IPS-18a (cell line): ENCODE measurements around the gene INSR.
"Not testable (repeated sequence)": the region's sequence is repeated elsewhere in the genome, so short reads cannot be mapped to it uniquely, and the experiment has no call there.

Source experiments
- H3K27ac ChIP-seq: one replicate; pipeline ENCODE4 v1.5.1; 2013; ENCODE audit warnings: low read length
- H3K27me3 ChIP-seq: one replicate; pipeline ENCODE4 v1.6.1; 2013; ENCODE audit warnings: mild to moderate bottlenecking, low read length; ENCODE audit not compliant: control insufficient read depth, insufficient read depth
- H3K36me3 ChIP-seq: one replicate; pipeline ENCODE4 v1.6.1; 2013; ENCODE audit warnings: low read depth, low read length; ENCODE audit not compliant: control insufficient read depth
- H3K4me1 ChIP-seq: one replicate; pipeline ENCODE4 v1.6.1; 2013; ENCODE audit warnings: low read depth, low read length; ENCODE audit not compliant: control insufficient read depth
- H3K4me3 ChIP-seq: one replicate; pipeline ENCODE4 v1.5.1; 2013; ENCODE audit warnings: low read length
- H3K9ac ChIP-seq: one replicate; pipeline ENCODE4 v1.6.1; 2013; ENCODE audit warnings: mild to moderate bottlenecking, low read length, moderate library complexity
- H3K9me3 ChIP-seq: one replicate; pipeline ENCODE4 v1.6.1; 2013; ENCODE audit warnings: low read depth, low read length; ENCODE audit not compliant: control insufficient read depth

Gene INSR

GRCh38 chr19:7177926-7178325, 116.3 kb downstream of the INSR start:
- Histone ChIP-seq H3K27ac (no peak overlapping the region), H3K9ac (no peak overlapping the region), H3K4me3 (no peak overlapping the region), H3K36me3 (no peaks in the 10 kb centered on the region), H3K9me3 (no peaks in the 10 kb centered on the region), H3K4me1 (no peaks in the 10 kb centered on the region), H3K27me3 (no peaks in the 10 kb centered on the region)

GRCh38 chr19:7176792-7177191, 117.4 kb downstream of the INSR start:
- Histone ChIP-seq H3K9ac (no peak overlapping the region), H3K9me3 (no peaks in the 10 kb centered on the region), H3K36me3 (no peaks in the 10 kb centered on the region), H3K27ac (no peak overlapping the region), H3K27me3 (no peaks in the 10 kb centered on the region), H3K4me1 (no peaks in the 10 kb centered on the region), H3K4me3 (no peak overlapping the region)

- Histone ChIP-seq H3K36me3 (peaks cover 18% of the 10 kb centered on the region), H3K4me3 (no peak overlapping the region), H3K27me3 (no peaks in the 10 kb centered on the region), H3K27ac (no peak overlapping the region), H3K4me1 (no peaks in the 10 kb centered on the region), H3K9ac (no peak overlapping the region), H3K9me3 (peaks cover 13% of the 10 kb centered on the region)
Measured at GRCh38 chr19:7172794-7173193, 121.4 kb downstream of the INSR start.

- Histone ChIP-seq H3K9ac (no peak overlapping the region), H3K4me3 (no peak overlapping the region), H3K27ac (no peak overlapping the region), H3K9me3 (peaks cover 13% of the 10 kb centered on the region), H3K27me3 (no peaks in the 10 kb centered on the region), H3K36me3 (peaks cover 24% of the 10 kb centered on the region), H3K4me1 (no peaks in the 10 kb centered on the region)
Measured at GRCh38 chr19:7170983-7171382, 123.2 kb downstream of the INSR start.

- H3K36me3 ChIP-seq: peaks cover 26% of the 10 kb centered on the region
- no peaks in the 10 kb centered on the region for H3K4me1 ChIP-seq
- H3K4me3 ChIP-seq: no peak overlapping the region
- H3K27me3 ChIP-seq: no peaks in the 10 kb centered on the region
- H3K27ac ChIP-seq: no peak overlapping the region
- H3K9ac ChIP-seq: no peak overlapping the region
- H3K9me3 ChIP-seq: peaks cover 13% of the 10 kb centered on the region
Measured at GRCh38 chr19:7168941-7169340, 125.3 kb downstream of the INSR start.

- Histone ChIP-seq H3K36me3 (peaks cover 11% of the 10 kb centered on the region), H3K27ac (no peak overlapping the region), H3K4me1 (no peaks in the 10 kb centered on the region), H3K9ac (no peak overlapping the region), H3K4me3 (no peak overlapping the region), H3K9me3 (no peaks in the 10 kb centered on the region), H3K27me3 (no peaks in the 10 kb centered on the region)
Measured at GRCh38 chr19:7161292-7161691, 132.9 kb downstream of the INSR start.

GRCh38 chr19:7159105-7159933, 134.9 kb downstream of the INSR start:
- Histone ChIP-seq H3K27me3 (no peaks in the 10 kb centered on the region), H3K4me1 (no peaks in the 10 kb centered on the region), H3K36me3 (peaks cover 7% of the 10 kb centered on the region), H3K27ac (no peak overlapping the region), H3K9ac (no peak overlapping the region), H3K9me3 (no peaks in the 10 kb centered on the region), H3K4me3 (no peak overlapping the region)

- Histone ChIP-seq H3K4me1 (no peaks in the 10 kb centered on the region), H3K27ac (no peak overlapping the region), H3K9ac (no peak overlapping the region), H3K36me3 (no peaks in the 10 kb centered on the region), H3K9me3 (no peaks in the 10 kb centered on the region), H3K27me3 (no peaks in the 10 kb centered on the region), H3K4me3 (no peak overlapping the region)
Measured at GRCh38 chr19:7153022-7153421, 141.2 kb downstream of the INSR start.

GRCh38 chr19:7152568-7152967, 141.6 kb downstream of the INSR start:
- H3K4me3 ChIP-seq: no peak overlapping the region
- no peaks in the 10 kb centered on the region for H3K36me3 ChIP-seq
- H3K27ac ChIP-seq: no peak overlapping the region
- no peak overlapping the region for H3K9ac ChIP-seq
- H3K4me1 ChIP-seq: no peaks in the 10 kb centered on the region
- H3K27me3 ChIP-seq: no peaks in the 10 kb centered on the region
- no peaks in the 10 kb centered on the region for H3K9me3 ChIP-seq

GRCh38 chr19:7149956-7150705, 144.1 kb downstream of the INSR start:
- no peaks in the 10 kb centered on the region for H3K36me3 ChIP-seq
- no peak overlapping the region for H3K9ac ChIP-seq
- H3K4me1 ChIP-seq: no peaks in the 10 kb centered on the region
- H3K27me3 ChIP-seq: no peaks in the 10 kb centered on the region
- no peaks in the 10 kb centered on the region for H3K9me3 ChIP-seq
- H3K4me3 ChIP-seq: no peak overlapping the region
- no peak overlapping the region for H3K27ac ChIP-seq

- H3K27ac ChIP-seq, H3K4me3 ChIP-seq, H3K27me3 ChIP-seq, H3K9me3 ChIP-seq, H3K9ac ChIP-seq, H3K36me3 ChIP-seq, H3K4me1 ChIP-seq: not testable (repeated sequence)
Measured at GRCh38 chr19:7147119-7147675, 147.0 kb downstream of the INSR start.
